ENCODE data around the gene FRMD5.
"Not testable (repeated sequence)": the region's sequence is repeated elsewhere in the genome, so short reads cannot be mapped to it uniquely, and the experiment has no call there.

FRMD5 gene

DNA sequence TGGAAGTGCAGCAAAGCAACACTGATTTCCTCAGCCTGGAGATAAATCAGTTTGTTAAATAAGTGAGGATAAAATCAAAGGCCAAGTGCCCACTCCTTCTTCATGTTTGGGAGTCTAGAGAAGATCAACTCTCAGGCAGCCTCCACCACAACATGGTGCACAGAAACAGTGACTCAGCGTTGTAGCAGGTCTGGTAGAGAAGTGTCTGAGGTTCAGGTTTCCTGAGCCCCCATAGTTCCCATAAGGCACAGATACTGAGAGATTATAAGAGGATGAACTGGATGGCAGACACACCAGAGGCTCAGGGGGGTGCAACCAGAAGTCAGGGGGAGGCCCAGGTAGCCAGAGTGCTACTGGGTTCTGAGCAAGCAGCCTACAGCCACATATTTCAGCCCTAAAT is 166.7 kb downstream of the FRMD5 start:
- DNase-seq, result peak; percentile 15

GRCh38 chr15:44024155-44024554 is 170.9 kb downstream of the FRMD5 start:
- no peak for DNase-seq

DNA sequence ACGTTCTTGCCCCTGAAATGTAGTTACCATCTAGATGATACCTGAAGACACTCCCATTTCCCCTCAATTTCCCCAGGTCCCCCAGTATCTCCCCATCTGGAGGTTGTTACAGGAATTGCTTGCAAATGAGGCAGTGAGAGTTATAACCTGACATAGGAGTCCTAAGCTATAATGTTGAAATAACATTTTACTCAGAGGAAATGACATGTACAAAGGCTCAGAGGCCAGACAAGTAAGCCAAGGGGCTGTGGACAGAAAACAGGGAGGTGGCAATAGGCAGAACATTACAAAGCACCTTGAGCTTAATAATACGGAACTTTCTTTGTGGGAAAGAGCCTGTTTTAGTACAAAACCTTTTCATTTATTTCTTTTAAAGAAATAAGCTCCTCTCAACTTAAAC is 171.9 kb downstream of the FRMD5 start:
- no peak for DNase-seq

- no peak for DNase-seq
Observed at GRCh38 chr15:44018151-44018550, 176.9 kb downstream of the FRMD5 start.

DNA sequence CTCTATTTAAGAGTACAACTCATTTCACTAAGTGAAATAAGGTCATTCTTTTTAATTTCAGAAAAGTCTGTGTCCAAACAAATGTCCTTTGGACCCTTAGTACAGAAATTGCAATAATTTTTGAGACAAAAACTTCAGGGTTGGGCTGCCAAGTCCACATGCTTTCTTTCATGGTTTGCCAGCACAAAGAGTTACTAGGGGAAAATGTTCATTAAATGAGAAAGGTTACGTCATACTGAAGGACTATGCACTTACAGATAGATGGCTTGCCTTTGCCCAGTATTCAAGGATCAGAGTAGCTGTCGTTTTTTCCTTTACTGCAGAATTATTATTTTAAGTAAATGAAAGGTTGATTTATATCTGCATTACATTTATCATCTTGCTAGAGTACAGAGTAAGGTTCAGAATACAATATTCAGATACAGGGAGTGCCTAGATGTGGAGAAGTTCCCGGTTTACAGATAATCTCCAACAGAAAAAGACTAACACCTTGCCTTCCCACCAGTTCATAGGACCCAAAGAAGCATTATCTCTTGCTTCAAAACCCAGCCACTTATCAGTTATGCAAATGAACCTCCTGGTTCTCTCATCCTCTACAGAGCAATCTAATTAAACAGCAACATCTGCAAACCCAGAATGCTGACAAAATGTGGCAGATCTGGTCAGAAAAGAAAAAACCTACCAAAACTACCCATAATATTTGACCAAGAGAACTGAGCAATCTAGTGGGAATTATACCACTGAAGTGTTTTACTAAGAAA is 179.3 kb downstream of the FRMD5 start:
- no peak for DNase-seq

DNA sequence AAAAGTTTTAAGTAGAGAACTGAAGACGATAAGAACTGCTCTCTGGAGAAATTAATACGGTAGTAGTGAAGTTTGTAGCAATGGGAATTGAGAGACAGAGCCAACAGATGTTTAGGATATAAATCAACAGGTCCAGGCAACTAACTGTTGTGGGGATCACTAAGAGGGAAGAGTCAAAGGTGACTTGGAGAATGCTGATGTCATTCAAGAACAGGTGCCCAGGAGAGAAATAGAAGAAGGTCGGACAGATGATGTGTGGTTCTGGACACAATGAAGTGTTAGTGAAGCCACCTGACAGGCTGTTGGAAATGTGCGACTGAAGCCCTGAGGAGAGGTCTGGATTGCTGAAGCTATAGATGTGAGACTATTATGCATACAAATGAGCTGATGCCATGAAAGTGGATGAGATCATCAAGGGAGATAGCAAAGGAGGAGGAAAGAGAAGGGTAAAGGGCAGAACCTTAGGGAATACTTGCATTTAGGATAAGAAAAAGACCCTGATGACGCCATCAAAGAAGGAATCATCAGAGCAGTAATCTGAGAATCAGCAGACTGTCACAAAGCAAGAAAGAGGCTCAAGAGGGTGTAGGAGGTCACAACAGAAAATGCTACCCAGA is 183.7 kb downstream of the FRMD5 start:
- DNase-seq, result no peak

DNA sequence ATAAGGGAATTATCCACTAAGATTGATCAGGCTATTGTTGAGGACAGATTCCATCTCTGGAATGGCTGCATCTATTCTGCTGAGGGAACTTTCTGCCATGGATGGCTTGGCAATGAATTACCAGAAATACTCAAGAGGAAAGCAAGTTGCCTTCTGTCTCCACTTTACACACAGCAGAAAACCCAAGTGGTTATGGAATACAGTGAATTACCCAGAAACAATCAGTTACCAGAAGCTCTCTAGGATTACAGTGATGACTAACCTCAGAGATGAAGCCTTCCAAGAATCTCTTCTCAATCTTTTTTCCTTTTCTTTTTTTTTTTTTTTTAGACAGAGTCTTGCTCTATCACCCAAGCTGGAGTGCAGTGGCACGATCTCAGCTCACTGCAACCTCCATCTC is 185.0 kb downstream of the FRMD5 start:
- no peak for DNase-seq

- DNase-seq, result no peak
Observed at GRCh38 chr15:44009038-44009437, 186.0 kb downstream of the FRMD5 start.

DNA sequence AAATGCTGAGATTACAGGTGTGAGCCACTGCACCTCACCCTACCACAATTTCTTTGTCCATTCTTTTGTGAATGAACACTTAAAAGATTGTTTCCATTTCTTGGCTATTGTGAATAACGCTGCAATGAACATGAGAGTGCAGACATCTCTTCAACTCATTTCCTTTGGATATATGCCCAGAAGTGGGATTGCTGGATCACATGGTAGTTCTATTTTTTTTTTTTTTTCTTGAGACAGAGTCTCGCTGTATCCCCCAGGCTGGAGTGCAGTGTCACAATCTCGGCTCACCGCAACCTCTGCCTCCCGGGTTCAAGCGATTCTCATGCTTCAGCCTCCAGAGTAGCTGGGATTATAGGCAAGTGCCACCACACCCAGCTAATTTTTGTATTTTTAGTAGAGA is 194.8 kb downstream of the FRMD5 start:
- DNase-seq, result not testable (repeated sequence)

- no peak for DNase-seq
Observed at GRCh38 chr15:43998607-43999006, 196.5 kb downstream of the FRMD5 start.

GRCh38 chr15:43991206-43991605 is 203.9 kb downstream of the FRMD5 start:
- DNase-seq, result no peak

DNA sequence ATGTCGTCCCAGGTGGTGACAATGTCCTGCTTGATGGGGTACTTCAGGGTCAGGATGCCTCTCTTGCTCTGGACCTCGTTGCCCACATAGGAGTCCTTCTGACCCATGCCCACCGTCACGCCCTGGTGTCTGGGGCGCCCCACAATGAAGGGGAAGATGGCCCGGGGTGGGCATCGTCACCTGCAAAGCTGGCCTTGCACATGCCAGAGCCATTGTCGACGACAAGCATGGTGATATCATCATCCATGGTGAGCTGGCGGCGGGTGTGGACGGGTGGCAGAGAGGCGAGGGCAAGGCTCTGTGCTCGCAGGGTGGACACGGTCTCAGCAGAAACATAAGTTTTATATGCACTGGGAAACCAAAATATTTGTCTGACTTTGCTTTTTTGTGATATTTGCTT is 205.1 kb downstream of the FRMD5 start:
- DNase-seq, result no peak

DNA sequence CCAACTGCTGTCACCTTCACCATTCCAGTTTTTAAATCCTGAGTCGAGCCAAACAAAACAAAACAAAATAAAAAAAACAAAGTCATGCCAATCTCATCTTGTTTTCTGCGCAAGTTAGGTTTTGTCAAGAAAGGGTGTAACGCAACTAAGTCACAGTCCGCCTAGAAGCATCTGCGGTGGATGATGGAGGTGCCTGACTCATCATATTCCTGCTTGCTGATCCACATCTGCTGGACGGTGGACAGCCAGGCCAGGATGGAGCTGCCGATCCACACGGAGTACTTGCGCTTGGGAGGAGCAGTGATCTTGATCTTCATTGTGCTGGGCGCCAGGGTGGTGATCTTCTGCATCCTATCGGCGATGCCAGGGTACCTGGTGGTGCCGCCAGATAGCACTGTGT is 206.2 kb downstream of the FRMD5 start:
- DNase-seq, result no peak

DNA sequence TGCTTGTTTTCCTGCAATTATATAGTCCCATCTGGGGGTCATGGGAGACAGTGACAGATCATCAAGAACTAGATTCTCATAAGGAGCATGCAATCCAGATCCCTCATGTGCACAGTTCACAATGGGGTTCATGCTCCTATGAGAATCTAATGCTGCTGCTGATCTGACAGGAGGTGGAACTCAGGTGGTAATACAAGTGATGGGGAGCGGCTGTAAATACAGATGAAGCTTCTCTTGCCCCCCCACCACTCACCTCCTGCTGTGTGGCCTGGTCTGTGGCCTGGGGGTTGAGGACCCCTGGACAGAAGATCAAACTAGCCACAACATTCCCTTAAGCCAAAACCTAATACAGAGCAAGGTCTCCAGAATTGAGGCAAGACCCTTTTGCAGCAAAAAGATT is 207.1 kb downstream of the FRMD5 start:
- DNase-seq, result no peak

DNA sequence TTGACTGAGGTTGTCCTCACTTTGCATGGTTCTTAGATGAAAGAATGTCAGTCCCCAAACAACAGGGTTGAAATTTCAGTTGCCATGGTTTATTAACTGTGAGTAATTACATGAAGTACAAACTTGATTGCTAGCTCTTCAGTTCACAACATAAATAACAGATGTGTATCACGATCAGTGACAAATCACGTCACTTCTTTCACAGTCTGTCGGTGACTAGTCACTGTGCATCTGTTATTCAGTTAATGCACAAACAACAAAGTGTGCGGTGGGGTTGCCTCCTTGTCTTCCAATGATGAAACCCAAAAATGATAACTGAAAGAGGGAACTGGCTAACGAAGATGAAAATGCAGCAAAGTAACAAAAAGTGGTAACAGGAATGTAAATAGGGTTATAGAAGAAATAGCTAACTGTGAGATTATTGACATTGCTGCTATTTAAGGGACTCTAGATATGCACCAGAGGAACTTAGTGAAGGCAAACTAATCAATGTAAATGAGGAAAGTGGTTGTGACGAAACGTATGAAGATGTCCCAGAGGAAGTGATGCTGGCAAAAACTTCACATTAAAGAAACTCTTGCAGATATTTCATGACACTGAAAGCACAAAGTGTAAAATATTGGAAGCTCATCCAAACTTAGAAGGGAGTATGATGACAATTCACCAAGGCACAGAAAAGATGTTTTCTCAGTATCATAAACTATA is 208.9 kb downstream of the FRMD5 start:
- DNase-seq, result no peak

DNA sequence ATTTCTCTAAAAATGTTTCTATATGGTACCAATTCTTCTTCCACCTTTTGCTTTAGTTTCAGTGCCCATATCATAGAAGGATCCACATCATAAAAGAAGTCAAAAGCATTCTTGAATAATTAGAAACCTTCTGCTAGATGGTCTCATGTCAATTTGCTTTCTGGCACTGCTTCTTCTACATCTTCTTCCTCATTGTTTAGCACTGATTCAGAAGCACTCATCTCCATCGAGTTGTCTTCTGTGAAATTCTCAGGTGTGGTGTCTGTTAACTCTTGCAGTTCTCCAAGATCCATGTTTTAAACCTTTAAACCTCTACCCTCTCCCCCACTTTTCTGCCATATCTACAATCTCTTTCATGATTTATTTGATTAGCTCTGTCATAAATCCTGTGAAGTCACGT is 213.5 kb downstream of the FRMD5 start:
- DNase-seq, result no peak

DNA sequence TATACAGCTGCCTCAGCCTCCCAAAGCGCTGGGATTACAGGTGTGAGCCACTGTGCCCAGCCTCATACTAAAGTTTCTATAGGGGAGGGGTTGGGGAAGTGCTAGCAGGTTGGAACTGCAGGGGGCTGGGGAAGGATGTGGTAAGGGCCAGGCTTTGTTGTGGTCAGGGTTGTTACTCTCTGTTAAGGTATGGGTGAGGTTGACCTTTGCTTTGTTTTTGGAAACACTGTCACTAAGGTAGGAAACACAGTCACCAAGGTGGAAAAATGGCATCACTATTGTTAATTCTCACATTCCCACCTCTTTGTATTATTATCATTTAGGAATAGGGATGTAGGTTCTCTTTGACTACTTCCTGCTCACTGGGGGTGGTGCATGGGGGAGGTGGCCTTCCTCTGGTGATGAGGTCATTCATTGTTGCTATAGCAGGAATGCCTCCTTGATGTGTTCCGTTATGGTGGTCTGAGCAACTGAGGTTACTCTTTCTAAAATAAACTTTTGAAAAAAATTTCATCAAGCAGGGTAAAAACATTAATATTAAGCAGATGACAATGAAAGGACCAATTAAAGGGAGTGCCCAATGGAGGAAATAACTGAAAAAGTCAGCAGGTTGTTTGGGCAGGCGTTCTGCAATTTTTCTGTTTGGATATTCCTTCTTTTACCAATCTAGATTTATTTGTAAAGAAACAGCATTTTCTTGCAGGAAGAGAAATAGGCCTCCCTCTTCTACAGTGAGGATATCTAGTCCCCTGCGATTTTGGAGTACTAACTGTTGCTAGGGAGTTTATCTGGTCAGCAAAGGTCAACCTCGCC is 217.8 kb downstream of the FRMD5 start:
- DNase-seq, result no peak

DNA sequence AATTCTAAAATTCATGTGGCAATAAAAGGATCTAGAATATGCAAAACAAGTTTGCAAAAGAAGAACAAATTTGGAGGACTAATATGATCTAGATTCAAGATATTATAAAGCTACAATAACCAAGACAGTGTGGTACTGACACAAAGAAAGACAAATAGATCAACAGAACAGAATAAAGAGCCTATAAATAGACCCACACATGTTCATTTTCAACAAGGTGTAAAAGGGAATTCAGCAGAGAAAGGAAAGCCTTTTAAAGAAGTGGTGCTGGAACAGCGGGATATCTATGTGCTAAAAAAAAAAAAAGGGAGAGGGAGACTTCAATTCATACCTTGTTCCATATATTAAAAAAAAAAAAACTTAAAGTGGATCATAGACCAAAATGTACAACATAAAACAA is 219.3 kb downstream of the FRMD5 start:
- no peak for DNase-seq

DNA sequence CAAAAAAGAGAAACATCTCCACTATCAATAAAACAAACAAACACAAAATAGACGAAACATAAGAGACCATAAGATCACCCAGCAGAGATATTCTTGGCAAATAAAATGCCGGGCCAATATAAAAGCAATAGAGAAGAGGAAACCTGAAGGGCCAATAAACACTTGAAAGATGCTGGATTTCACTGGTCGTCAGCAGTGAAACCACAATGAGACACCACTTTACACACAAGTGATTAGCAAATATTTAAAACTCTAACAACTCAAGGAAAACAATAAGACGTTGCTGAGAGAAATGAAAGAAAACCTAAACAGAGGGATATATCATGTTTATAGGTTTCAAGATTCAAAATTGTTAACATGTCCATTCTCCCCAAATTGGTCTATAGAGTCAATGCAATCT is 219.7 kb downstream of the FRMD5 start:
- DNase-seq, result no peak

- no peak for DNase-seq
Observed at GRCh38 chr15:43974852-43975251, 220.2 kb downstream of the FRMD5 start.

DNA sequence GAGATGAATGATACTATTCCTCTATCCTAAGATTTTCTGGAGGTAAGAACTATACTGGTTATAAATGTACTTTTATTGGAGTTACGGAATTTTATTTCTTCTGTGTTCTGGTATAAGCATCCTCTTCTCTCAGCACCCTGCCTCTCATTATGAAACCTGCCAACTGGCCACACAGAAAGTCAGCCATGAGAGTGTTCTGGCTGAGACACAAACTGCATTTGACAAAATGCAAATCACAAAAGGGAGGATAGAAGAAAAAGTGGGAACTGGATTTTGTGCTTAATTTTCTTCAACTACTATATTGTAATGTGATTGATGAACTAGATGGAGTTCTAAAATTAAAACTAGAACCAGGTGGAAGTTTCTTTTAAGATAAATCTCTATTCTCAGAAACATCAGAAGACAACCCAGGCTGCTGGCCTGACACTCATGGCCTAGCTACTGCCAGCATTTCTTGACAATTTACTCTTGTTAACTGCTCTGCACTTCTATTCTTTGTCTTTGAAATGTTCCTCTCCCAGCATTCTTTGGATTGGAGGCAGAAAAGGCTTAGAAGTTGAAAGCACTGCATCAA is 225.2 kb downstream of the FRMD5 start:
- no peak for DNase-seq

- DNase-seq, result no peak
Observed at GRCh38 chr15:43968551-43968950, 226.5 kb downstream of the FRMD5 start.

DNA sequence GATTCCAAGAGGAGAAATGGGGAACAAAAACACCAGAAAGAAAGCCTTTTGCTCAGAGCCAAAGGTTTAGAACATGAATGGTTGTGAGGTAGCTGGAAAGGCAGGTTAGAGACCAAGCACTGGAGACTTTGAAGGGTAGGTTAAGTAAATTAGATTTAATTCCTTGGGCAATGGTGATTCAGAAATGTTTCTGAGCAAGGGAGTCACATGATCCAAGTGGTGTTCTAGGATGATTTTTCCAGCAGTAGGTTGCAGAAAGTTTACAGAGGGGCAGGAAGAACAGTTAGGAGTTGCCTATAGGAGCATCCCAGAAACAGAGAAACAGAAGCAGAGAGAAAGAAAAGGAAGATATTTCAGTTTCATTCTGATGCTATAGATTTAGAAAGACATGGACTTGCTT is 228.4 kb downstream of the FRMD5 start:
- no peak for DNase-seq
